Stimulated activated naive B cell treated with anti-CD40 and anti-IgM and Interleukin-4, amounts not matched to agents 10 μg/mL and 1 μg/mL and 100 μg/mL, for 72 hours (primary cell): ENCODE results near the gene NPEPL1.

ENCODE experiments used
- ATAC-seq, 2 donors: fragments of 150-1000 bp; cut with Tn5 transposase; replicated peaks; 2 replicates each; pipeline ENCODE4 v1.10.0; 2021; ENCODE audit warnings: moderate library complexity in 1 of 2
- DNase-seq: peaks from one replicate; pipeline ENCODE4 v3.0.0; 2021
- H3K27ac Mint-ChIP-seq: one replicate; pipeline ENCODE4 v1.8.0; 2022; ENCODE audit warnings: mild to moderate bottlenecking, mixed read lengths
- H3K27me3 Mint-ChIP-seq, 2 donors: one replicate each; pipeline ENCODE4 v1.8.0; 2022; ENCODE audit warnings: mixed read lengths in 2 of 2
- H3K36me3 Mint-ChIP-seq, 2 donors: one replicate each; pipeline ENCODE4 v1.8.0; 2022; ENCODE audit warnings: mixed read lengths in 2 of 2, mild to moderate bottlenecking in 1 of 2
- H3K4me1 Mint-ChIP-seq, 2 donors: one replicate each; pipeline ENCODE4 v1.8.0; 2022; ENCODE audit warnings: mixed read lengths in 2 of 2, mild to moderate bottlenecking in 1 of 2
- H3K4me3 Mint-ChIP-seq, 2 donors: one replicate each; pipeline ENCODE4 v1.8.0; 2022; ENCODE audit warnings: mild to moderate bottlenecking in 2 of 2, mixed read lengths in 2 of 2, moderate library complexity in 1 of 2
- H3K9me3 Mint-ChIP-seq, 2 donors: one replicate each; pipeline ENCODE4 v1.8.0; 2022; ENCODE audit warnings: mixed read lengths in 2 of 2, mild to moderate bottlenecking in 1 of 2

The NPEPL1 gene

DNA sequence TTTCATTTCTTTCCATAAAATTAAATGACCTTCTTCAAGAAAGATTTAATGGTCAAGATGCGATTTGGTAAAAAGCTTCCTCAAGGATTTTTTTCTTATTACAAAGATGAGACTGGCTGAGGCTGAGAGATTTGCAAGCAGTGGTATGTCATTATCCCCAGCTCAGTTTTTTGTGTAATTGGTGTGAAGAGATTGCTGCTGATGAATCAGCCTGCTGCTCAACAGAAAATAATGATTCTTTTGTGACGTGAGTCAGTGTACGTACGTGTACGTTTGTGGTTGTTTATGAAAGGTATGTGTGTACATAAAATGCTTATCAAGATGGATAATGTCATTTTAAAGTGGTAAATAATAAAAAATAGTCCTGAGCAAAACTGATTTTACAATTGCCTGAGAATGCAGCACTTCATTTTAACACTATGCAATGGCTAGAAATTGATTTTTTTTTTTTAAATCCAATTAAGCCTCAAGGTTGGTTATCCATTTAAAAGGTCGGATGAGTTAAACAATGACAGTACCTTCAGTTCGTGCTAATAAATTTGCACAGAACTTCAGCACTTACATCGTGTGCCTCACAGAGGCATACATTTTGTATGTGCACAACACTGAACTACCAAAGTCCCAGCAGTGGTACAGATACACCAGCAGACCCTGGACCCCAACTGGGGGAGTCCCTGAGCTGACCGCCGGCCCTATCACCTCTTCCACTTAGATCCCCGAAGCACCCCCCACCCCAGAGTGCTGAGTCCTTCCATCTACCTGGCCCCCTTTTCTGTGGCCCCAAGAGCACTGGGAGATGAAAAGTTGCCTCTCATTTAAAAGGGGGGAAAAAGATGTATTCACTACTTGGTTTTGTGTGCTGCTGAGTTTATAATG lies 9.7 kb upstream of the NPEPL1 start:
- H3K4me1 Mint-ChIP-seq: peaks cover 0 to 1% of the 10 kb centered on the region in 2 donors
- H3K27me3 Mint-ChIP-seq: no peaks in the 10 kb centered on the region
- H3K27ac Mint-ChIP-seq: no peak overlapping the region
- no peak overlapping the region for H3K4me3 Mint-ChIP-seq
- H3K9me3 Mint-ChIP-seq: no peaks in the 10 kb centered on the region
- H3K36me3 Mint-ChIP-seq: peaks cover 24 to 49% of the 10 kb centered on the region in 2 donors
- ATAC-seq: no peak
- no peak for DNase-seq

DNA sequence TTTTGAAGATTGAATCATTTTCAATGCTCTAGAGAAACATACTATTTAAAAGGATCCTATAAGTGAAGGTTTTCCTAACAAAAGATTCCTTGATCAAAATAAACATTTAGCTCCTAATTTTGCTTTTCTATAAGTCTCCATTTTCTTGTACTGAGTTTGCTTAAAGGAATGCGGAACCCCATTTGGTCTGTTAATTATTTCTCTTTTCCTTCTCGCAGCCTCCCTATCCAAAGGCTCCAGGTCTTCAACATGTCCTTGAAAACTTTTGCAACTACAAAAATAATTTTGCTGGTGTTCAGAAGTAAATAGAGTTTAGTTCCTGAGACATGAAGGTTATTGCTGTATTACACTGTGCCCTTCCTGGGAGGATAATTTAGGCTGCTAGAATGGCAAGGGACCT lies 8.3 kb upstream of the NPEPL1 start:
- H3K4me3 Mint-ChIP-seq: no peak overlapping the region
- ATAC-seq (no peak), DNase-seq (no peak)
- H3K27ac Mint-ChIP-seq: no peak overlapping the region
- H3K4me1 Mint-ChIP-seq: peaks cover 0 to 2% of the 10 kb centered on the region in 2 donors
- no peaks in the 10 kb centered on the region for H3K9me3 Mint-ChIP-seq
- H3K27me3 Mint-ChIP-seq: no peaks in the 10 kb centered on the region
- peaks cover 21 to 52% of the 10 kb centered on the region in 2 donors for H3K36me3 Mint-ChIP-seq

DNA sequence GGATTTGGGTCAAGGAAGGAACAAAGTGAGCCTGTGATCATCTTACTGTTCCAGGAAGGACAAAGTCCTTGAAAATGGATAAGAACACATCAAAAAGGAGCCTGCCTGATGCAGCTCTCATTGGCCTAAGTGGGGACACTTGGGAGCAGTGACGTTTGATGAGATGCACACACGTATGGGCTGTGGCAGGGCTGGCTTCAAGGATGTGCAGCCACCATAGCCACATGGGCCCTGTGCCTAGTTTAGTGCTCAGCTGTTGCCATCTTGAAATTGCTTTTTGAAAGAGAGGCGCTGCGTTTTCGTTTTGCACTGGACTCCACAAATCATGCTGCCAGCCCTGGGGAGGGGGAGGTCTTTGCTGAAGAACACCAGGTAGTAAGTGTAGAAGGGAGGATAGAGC lies 6.6 kb upstream of the NPEPL1 start:
- Mint-ChIP-seq H3K9me3 (no peaks in the 10 kb centered on the region), H3K27ac (no peak overlapping the region)

DNA sequence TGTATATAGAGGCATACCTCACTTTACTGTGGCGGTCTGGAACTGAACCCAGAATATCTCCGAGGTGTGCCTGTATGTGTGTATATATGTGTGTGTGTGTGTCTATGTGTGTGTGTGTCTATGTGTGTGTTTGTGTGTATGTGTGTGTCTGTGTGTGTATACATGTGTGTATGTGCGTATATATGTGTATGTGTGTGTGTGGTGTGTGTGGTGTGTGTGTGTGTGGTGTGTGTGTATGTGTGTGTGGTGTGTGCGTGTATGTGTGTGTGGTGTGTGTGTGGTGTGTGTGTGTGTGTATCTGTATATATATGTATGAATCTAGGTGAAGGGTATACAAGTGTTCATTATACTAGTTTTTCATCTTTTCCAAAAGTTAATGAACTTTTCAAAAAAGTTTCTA lies 4.2 kb upstream of the NPEPL1 start:
- H3K4me1 Mint-ChIP-seq: peaks cover 8 to 9% of the 10 kb centered on the region in 2 donors
- H3K27me3 Mint-ChIP-seq: no peaks in the 10 kb centered on the region
- ATAC-seq: no peak
- DNase-seq: no peak
- H3K9me3 Mint-ChIP-seq: no peaks in the 10 kb centered on the region
- peaks cover 20 to 35% of the 10 kb centered on the region in 2 donors for H3K36me3 Mint-ChIP-seq
- H3K4me3 Mint-ChIP-seq: no peak overlapping the region
- no peak overlapping the region for H3K27ac Mint-ChIP-seq

More for the DNA sequence above, 6.6 kb upstream of the NPEPL1 start:
- Mint-ChIP-seq H3K4me3 (no peak overlapping the region), H3K36me3 (peaks cover 16 to 42% of the 10 kb centered on the region in 2 donors), H3K4me1 (peaks cover 4 to 6% of the 10 kb centered on the region in 2 donors), H3K27me3 (no peaks in the 10 kb centered on the region)
- no peak for ATAC-seq
- no peak for DNase-seq

DNA sequence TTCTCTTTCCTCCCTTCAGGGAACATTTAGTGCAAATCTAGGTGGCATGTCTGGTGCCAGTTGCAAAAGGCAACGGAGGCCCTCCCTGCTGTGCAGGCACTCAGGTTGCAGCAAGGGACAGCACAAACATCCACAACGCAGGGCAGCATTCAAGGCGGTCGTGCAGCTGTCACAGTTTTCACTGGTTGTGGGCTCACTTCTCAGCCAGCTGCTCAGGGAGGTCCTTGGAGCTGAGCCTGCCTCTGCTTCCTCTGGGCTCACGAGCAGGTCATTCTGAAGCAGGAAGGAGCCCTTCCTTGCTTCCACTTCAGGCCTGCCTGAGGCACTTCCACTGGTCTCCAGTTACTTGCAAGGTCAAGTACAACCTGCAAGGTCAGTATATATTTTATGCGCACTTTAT lies 3.8 kb upstream of the NPEPL1 start:
- Mint-ChIP-seq H3K4me3 (no peak overlapping the region), H3K36me3 (peaks cover 22 to 35% of the 10 kb centered on the region in 2 donors), H3K4me1 (peaks cover 12% of the 10 kb centered on the region in 2 donors), H3K27me3 (no peaks in the 10 kb centered on the region), H3K9me3 (no peaks in the 10 kb centered on the region), H3K27ac (peak overlapping the region; percentile 31)
- no peak for DNase-seq
- no peak for ATAC-seq

DNA sequence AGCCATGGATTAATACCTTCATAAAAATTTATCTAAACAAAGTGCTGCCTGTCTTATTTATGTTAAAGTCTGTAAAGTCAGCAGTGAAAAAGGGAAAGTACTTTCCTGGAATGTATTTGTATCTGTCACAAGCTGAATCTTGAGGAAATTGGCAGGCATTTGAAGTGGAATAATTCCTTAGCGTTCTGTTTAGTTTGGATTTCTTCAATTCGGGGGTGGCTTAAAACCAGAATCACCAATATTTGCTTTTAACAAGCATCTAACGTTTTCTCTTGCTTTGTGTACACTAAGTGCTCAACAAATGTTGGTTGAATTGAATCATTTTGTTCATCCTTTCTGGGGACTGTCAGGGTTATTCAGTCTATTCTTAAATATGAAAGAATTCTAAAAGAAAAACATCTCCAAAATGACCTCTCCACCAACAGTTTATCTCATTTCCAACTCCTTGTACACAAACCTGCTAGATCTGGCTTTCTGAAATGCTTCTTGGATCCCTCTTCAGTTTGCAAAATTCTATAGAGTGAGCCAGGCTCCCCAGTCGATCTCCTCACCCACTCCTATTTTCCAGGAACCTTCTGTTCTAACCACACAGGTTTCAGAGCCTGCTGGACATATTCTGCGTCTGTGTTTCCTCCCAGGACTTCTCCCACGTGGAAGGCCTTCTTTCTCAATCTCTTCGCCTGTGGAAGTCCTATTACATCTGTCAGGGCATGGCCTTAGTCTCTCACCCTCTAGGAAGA lies 2.0 kb upstream of the NPEPL1 start:
- Mint-ChIP-seq H3K36me3 (peaks cover 15 to 24% of the 10 kb centered on the region in 2 donors), H3K9me3 (no peaks in the 10 kb centered on the region), H3K4me1 (peaks cover 13% of the 10 kb centered on the region in 2 donors), H3K4me3 (no peak overlapping the region), H3K27me3 (no peaks in the 10 kb centered on the region), H3K27ac (no peak overlapping the region)
- ATAC-seq (no peak), DNase-seq (no peak)

DNA sequence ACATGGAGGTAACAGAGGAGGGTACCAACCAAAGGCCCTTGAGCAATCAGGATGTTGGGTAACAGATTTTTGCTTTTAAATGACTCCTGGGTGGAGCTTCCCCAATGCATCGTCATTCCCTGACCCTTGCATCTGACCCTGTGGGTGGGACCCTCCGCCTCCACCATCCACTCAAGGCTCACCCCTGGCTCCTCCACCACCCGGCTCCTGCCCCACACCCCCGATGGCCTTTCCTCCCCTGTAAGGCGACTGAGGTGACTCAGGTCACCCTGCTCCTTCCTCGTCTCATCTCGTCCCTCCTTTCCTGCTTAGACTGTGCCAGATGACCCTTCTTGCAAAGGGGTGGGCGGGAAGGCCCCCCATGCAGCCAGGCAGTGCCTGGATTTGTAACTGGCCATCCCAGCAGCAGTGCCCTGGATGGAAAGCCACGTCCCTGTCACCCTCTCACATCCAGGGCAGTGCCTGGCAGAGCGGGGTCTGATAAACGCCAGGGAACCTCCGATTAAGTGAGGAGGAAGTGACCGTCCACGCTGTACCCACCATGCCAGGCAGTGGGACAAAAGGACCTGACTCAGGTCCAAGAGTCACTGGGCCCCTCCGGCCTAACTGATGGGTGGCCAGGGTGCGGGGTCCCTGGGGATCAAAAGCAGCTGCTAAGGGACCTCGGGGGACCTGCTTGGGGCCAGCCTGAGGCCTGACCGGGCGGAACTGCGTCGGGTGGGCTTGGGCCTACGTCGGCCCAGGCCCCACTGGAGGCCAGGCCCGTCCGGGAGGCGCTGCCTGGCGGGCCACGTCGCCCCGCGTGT lies 624 bp upstream of the NPEPL1 start:
- no peak for DNase-seq
- H3K27ac Mint-ChIP-seq: peak overlapping the region; percentile 78
- H3K36me3 Mint-ChIP-seq: peaks cover 11 to 14% of the 10 kb centered on the region in 2 donors
- no peak for ATAC-seq
- no peaks in the 10 kb centered on the region for H3K27me3 Mint-ChIP-seq
- peaks cover 13% of the 10 kb centered on the region in 2 donors for H3K4me1 Mint-ChIP-seq
- H3K4me3 Mint-ChIP-seq: peak overlapping the region in 1 of 2 donors; percentile 49
- H3K9me3 Mint-ChIP-seq: no peaks in the 10 kb centered on the region

DNA sequence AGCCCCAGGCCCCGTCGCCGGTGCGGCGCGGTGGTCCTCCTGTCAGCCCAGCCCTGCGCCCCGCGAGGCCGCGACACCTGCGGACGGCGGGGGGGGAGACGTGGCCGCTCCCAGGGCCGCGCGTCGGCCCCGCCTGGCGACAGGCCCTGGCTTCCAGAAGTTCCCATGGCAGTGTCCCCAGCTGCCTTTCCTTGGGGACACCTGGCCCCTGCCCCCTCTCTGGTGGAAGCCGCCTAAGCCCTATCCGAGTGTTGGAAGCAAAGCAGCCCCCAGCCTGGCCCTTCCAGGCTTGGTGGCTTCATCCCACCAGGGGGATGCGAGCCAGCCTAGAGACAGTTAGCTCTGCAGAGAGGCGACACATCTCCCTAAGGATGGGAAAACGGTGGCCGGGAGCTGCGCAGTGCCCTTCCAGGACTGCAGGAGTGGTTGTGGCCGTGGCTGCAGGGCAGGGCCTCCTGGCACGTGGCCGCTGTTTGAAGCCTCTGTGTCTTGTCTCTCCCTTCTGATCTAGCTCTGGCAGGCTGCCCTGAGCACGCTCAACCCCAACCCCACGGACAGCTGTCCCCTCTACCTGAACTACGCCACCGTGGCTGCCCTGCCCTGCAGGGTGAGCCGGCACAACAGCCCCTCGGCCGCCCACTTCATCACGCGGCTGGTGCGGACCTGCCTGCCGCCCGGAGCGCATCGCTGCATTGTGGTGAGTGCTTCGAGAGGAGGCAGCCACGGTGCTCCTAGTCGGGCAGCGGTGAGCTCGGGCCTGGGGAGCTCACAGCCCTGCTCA lies 816 bp downstream of the NPEPL1 start:
- DNase-seq (no peak), ATAC-seq (no peak)
- peaks cover 11 to 13% of the 10 kb centered on the region in 2 donors for H3K4me1 Mint-ChIP-seq

DNA sequence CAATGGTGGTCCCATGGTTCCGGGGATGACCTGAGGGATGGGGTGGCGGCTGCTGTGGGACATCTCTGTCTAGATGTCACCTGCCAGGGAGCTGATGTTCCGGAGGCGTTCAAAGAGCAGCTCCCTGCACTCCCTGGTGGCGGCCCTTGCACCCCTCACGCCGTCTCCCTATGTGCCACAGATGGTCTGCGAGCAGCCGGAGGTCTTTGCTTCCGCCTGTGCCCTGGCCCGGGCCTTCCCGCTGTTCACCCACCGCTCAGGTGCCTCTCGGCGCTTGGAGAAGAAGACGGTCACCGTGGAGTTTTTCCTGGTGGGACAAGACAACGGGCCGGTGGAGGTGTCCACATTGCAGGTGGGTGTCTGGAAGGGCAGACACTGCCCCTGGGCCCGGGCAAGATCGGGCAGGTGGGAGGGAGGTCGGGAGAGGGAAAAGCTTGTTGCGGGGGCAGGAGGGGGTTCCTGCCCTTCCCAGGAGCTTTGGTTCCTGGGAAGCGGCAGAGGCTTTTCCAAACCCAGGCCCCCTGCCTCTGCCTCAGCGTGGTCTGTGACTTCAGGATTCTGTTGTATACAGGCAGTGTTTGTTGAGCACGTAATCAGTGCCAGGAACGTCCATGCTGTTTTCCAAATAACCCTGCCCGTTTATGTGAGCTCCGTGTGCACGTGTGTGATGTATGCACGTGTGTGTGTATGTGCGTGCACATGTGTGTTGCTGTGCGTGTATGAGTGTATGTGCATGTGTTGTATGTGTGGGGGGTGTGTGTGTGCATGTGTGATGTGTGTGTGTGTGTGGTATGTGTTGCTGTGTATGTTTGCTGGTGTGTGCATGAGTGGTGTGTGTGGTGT lies 1.9 kb downstream of the NPEPL1 start:
- Mint-ChIP-seq H3K4me1 (peaks cover 10 to 13% of the 10 kb centered on the region in 2 donors), H3K4me3 (peak overlapping the region in 1 of 2 donors; percentile 28), H3K27me3 (no peaks in the 10 kb centered on the region), H3K36me3 (peaks cover 7 to 26% of the 10 kb centered on the region in 2 donors), H3K9me3 (no peaks in the 10 kb centered on the region), H3K27ac (no peak overlapping the region)
- no peak for ATAC-seq
- no peak for DNase-seq

More for the DNA sequence above, 816 bp downstream of the NPEPL1 start:
- Mint-ChIP-seq H3K4me3 (peak overlapping the region; percentile 79 to 82), H3K27me3 (no peaks in the 10 kb centered on the region), H3K9me3 (no peaks in the 10 kb centered on the region), H3K27ac (peak overlapping the region; percentile 57), H3K36me3 (peaks cover 11 to 20% of the 10 kb centered on the region in 2 donors)

DNA sequence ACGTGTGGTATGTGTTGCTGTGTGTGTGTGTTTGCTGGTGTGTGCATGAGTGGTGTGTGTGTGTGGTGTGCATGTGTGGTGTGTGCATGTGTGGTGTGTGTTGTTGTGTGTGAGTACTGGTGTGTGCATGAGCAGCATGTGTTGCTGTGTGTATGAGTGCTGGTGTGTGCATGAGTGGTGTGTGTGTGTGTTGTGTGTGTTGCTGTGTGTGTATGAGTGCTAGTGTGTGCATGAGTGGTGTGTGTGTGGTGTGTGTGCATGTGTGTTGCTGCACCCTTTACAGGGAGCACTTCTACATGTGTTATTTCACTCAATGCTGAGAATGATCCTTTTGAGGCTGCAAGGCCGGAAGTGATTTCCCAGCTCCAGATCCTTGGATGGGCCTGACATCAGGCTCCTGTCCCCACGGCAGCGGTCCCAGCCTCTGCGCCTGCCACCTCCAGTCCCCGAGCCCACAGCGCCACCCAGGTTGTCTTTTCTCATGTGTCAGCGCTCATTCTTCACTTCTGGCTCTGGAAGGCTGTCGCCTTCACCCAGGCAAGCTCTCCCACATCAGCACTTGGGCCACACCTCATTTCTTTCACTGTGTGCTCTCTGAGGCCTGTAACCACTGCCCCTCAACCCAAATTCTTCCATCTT lies 2.6 kb downstream of the NPEPL1 start:
- H3K4me1 Mint-ChIP-seq: peaks cover 12 to 15% of the 10 kb centered on the region in 2 donors
- no peaks in the 10 kb centered on the region for H3K9me3 Mint-ChIP-seq
- no peak overlapping the region for H3K4me3 Mint-ChIP-seq
- DNase-seq: no peak
- H3K27me3 Mint-ChIP-seq: no peaks in the 10 kb centered on the region
- H3K36me3 Mint-ChIP-seq: peaks cover 11 to 30% of the 10 kb centered on the region in 2 donors
- no peak for ATAC-seq
- no peak overlapping the region for H3K27ac Mint-ChIP-seq

DNA sequence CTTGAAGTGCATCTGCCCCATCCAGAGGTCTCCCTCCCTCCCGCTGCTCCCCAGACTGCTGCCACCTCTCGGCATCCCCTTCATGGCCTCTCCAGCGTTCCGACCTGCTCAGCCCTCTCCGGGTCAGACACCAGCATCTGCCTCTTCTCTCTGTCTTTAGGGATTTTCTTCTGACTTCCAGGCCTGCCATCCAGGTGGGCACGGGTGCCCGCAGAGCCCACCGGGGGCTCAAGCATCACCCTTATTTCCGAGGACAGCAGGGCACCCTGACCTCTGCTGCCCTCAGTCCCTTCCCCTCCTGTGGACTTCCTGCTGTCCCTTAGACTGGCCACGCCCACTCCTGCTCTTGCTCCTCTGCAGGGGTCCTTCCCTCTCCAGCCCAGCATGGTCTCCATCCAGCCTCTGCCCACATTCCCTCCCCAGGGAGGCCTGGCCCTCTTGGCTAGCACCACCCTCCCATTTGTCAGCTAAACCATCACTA lies 3.3 kb downstream of the NPEPL1 start:
- peaks cover 18 to 33% of the 10 kb centered on the region in 2 donors for H3K36me3 Mint-ChIP-seq

DNA sequence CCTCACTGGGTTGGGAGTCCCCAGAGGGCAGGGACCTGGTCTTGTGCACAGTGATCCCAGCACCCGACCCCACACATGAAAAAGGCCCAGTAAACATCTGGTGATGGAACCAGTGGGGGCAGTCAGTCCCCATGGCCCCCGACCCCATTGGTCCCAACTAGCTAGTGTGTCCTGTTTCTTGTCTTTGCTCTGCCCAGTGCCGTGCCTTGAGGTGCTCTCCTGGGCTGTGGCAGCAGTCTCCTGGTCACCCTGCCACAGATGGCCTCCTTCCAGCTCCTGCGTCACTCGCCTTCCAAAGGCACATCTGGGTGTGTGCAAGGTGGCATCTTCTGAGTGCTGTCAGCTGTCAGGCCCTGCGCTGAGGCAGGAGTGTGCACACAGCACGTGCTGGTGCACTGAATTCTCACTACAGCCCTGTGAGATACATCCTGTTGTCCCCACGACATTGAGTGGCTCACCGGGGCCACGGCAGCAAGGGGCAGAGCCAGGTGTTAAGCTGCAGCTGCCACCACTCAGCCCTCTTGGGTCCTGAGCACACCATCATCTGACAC lies 3.9 kb downstream of the NPEPL1 start:
- ATAC-seq (no peak), DNase-seq (no peak)
- Mint-ChIP-seq H3K36me3 (peaks cover 19 to 33% of the 10 kb centered on the region in 2 donors), H3K27ac (no peak overlapping the region), H3K27me3 (no peaks in the 10 kb centered on the region), H3K4me1 (peaks cover 11 to 14% of the 10 kb centered on the region in 2 donors), H3K9me3 (no peaks in the 10 kb centered on the region), H3K4me3 (no peak overlapping the region)

More for the DNA sequence above, 3.3 kb downstream of the NPEPL1 start:
- H3K4me3 Mint-ChIP-seq: no peak overlapping the region
- H3K9me3 Mint-ChIP-seq: no peaks in the 10 kb centered on the region
- ATAC-seq: no peak
- H3K4me1 Mint-ChIP-seq: peaks cover 12 to 16% of the 10 kb centered on the region in 2 donors
- H3K27ac Mint-ChIP-seq: no peak overlapping the region
- no peak for DNase-seq
- no peaks in the 10 kb centered on the region for H3K27me3 Mint-ChIP-seq
